HepG2 (cell line): ENCODE measurements around the gene IP6K3. TPM values are rescaled to one million over a fixed set of nuclear protein-coding genes. Genes with fewer than 3 reads are reported as not detected.

ENCODE experiments used
- AHR ChIP-seq: IDR thresholded peaks from 2 replicates; pipeline ENCODE4 v1.6.1; 2018; ENCODE audit warnings: missing genetic modification reagents, missing compliant biosample characterization
- HCFC1 ChIP-seq: fragments of 150-350 bp; IDR thresholded peaks from 2 replicates; pipeline ENCODE4 v1.6.1; 2014; ENCODE audit warnings: low read depth, low read length
- KDM4B ChIP-seq: sonication (generic); formaldehyde crosslinking; IDR thresholded peaks from 2 replicates; pipeline ENCODE4 v1.4.0; 2020; ENCODE audit warnings: missing genetic modification reagents
- MTF1 ChIP-seq: sonication (generic); formaldehyde crosslinking; IDR thresholded peaks from 2 replicates; pipeline ENCODE4 v1.5.0; 2020; ENCODE audit warnings: missing genetic modification reagents
- MXD4 ChIP-seq: IDR thresholded peaks from 2 replicates; pipeline ENCODE4 v1.6.1; 2016; ENCODE audit warnings: mild to moderate bottlenecking, missing biosample characterization, missing genetic modification reagents
- NCOA2 ChIP-seq: sonication (generic); formaldehyde crosslinking; IDR thresholded peaks from 2 replicates; pipeline ENCODE4 v1.8.0; 2022; ENCODE audit warnings: inconsistent platforms
- NFE2L2 ChIP-seq: fragments of 150-350 bp; IDR thresholded peaks from 2 replicates; pipeline ENCODE4 v1.6.1; 2014; ENCODE audit warnings: low read length
- NFKBIZ ChIP-seq: IDR thresholded peaks from 2 replicates; pipeline ENCODE4 v1.6.1; 2018; ENCODE audit warnings: missing genetic modification reagents, missing compliant biosample characterization
- RBM22 ChIP-seq: fragments of 200-400 bp; formaldehyde crosslinking; optimal IDR thresholded peaks from 2 replicates; pipeline ENCODE3; 2017; ENCODE audit warnings: mild to moderate bottlenecking, low read length, moderate library complexity
- SP1 ChIP-seq, 2 experiments: fragments of 450-650 bp in 1 of 2; sonication (generic) in 1 of 2; formaldehyde crosslinking in 1 of 2; IDR thresholded peaks; 2 replicates each; pipeline versions ENCODE4 v1.4.0 to v1.6.1; 2016 to 2020; ENCODE audit warnings: missing genetic modification reagents in 1 of 2
- TBX2 ChIP-seq: sonication (generic); formaldehyde crosslinking; IDR thresholded peaks from 2 replicates; pipeline ENCODE4 v1.5.0; 2020; ENCODE audit warnings: missing genetic modification reagents, mild to moderate bottlenecking, borderline replicate concordance
- TRIM24 ChIP-seq: sonication (generic); formaldehyde crosslinking; IDR thresholded peaks from 2 replicates; pipeline ENCODE4 v1.8.0; 2022; ENCODE audit warnings: mild to moderate bottlenecking, missing genetic modification reagents
- ZC3H13 ChIP-seq: sonication (generic); formaldehyde crosslinking; IDR thresholded peaks from 2 replicates; pipeline ENCODE4 v1.8.1; 2023; ENCODE audit warnings: mild to moderate bottlenecking, missing genetic modification reagents, moderate library complexity
- ZFAT ChIP-seq: sonication (generic); formaldehyde crosslinking; conservative IDR thresholded peaks from 2 replicates; pipeline ENCODE4 v1.8.1; 2023; ENCODE audit warnings: missing genetic modification reagents, inconsistent platforms
- ZFP37 ChIP-seq: sonication (generic); formaldehyde crosslinking; IDR thresholded peaks from 2 replicates; pipeline ENCODE4 v1.4.0; 2020; ENCODE audit warnings: missing genetic modification reagents, borderline replicate concordance
- ZNF30 ChIP-seq: sonication (generic); formaldehyde crosslinking; IDR thresholded peaks from 2 replicates; pipeline ENCODE4 v1.5.0; 2020; ENCODE audit warnings: mild to moderate bottlenecking, missing genetic modification reagents
- ZNF558 ChIP-seq: sonication (generic); formaldehyde crosslinking; IDR thresholded peaks from 2 replicates; pipeline ENCODE4 v1.9.0; 2022; ENCODE audit warnings: mild to moderate bottlenecking, missing genetic modification reagents, borderline replicate concordance
- ZNF878 ChIP-seq: sonication (generic); formaldehyde crosslinking; IDR thresholded peaks from 2 replicates; pipeline ENCODE4 v1.8.1; 2023; ENCODE audit warnings: mild to moderate bottlenecking, missing genetic modification reagents, moderate library complexity
- ZNF879 ChIP-seq: sonication (generic); formaldehyde crosslinking; IDR thresholded peaks from 2 replicates; pipeline ENCODE4 v1.8.1; 2023; ENCODE audit warnings: missing genetic modification reagents
- ZSCAN20 ChIP-seq: sonication (generic); formaldehyde crosslinking; IDR thresholded peaks from 2 replicates; pipeline ENCODE4 v1.4.0; 2020; ENCODE audit warnings: missing genetic modification reagents, mild to moderate bottlenecking, borderline replicate concordance
- polyA plus RNA-seq, 8 experiments: library from polyadenylated mRNA; depleted of rRNA in 3 of 8; stranded (reverse) in 7 of 8; unstranded in 1 of 8; fragments of >200 nt; fragmentation: Illumina TruSeq in 4 of 8; extraction: Trizol in 4 of 8; gene quantifications; 2 replicates each; pipeline versions ENCODE4 v1.2.1 to v1.2.3, GENCODE V29; 2011 to 2016; ENCODE audit warnings: low read depth in 4 of 8, missing spikeins in 1 of 8, mixed read lengths in 1 of 8; ENCODE audit not compliant: insufficient read depth in 1 of 8
- total RNA-seq, 5 experiments: library from RNA; depleted of rRNA; stranded (reverse); fragments of >200 nt; fragmentation: Illumina TruSeq; extraction: Trizol; gene quantifications; 2 replicates each; pipeline ENCODE4 v1.2.3, GENCODE V29; 2016; ENCODE audit warnings: low read depth in 1 of 5
- TF ChIP-seq, protein P1 (sequence below): sonication (generic); formaldehyde crosslinking; conservative IDR thresholded peaks from 2 replicates; pipeline ENCODE4 v1.8.0; 2022; ENCODE audit warnings: missing genetic modification reagents
- TF ChIP-seq, protein P2 (sequence below): sonication (generic); formaldehyde crosslinking; IDR thresholded peaks from 2 replicates; pipeline ENCODE4 v1.5.1; 2020; ENCODE audit warnings: missing genetic modification reagents, mild to moderate bottlenecking, borderline replicate concordance
- TF ChIP-seq, protein P3 (sequence below): sonication (generic); formaldehyde crosslinking; IDR thresholded peaks from 2 replicates; pipeline ENCODE4 v1.5.0; 2020; ENCODE audit warnings: mild to moderate bottlenecking, missing genetic modification reagents, moderate library complexity
- TF ChIP-seq, protein P4 (sequence below): sonication (generic); formaldehyde crosslinking; IDR thresholded peaks from 2 replicates; pipeline ENCODE4 v1.9.0; 2021; ENCODE audit warnings: missing genetic modification reagents, mild to moderate bottlenecking, borderline replicate concordance

Gene IP6K3
- total and polyA plus RNA-seq, 2 of the 13 experiments (the other 11 are each of a cell fraction or from before 2014, with no cell fraction given): 0.11 to 0.18 TPM

DNA sequence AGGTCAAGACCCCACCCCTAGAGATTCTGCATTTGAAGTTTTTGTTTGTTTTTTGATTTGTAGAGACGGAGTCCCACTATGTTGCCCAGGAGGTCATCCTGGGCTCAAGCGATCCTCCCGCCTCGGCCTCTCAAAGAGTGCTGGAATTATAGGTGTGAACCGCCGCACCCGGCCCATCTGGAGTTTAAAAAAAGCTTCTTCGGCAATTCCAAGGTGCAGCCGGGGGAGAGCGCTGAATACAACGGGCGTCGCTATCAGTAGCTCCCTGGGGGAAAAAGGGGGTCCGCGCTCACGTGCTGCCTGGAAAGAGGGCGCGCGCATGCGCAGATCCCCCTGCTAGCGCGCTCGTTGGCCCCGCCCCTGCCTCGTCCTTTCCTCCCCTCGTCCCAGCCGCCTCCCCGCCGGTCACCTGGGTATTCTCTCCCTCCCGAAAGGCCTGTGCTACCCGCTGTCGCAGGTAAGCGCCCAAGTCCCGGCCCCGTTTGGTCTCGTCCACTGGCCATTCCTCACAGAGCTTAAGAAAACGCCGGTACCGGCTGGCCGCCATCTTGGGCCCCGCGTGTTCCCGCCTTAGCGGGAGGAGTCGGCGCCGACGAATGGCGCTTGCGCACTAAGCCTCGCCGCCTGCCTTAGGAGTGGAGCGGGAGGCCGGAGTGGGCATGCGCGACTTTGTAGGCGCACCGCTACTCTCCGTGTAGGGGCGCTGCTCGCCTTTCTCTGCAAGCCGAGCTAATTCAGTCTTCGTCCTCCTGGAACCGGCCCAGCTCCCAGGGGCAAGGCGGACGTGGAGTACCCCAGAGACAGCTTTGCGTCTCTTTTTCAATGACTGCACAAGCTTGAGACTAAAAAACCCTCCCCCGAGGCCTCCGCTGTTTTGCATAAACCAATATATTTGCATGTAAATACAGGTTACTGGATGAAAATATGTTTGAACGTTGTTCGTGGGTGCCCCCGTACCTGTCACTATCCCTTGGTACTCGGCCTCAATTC lies 35.3 kb downstream of the IP6K3 start, which contains the start of gene UQCC2 (continued):
- TF ChIP-seq, protein P1, sequence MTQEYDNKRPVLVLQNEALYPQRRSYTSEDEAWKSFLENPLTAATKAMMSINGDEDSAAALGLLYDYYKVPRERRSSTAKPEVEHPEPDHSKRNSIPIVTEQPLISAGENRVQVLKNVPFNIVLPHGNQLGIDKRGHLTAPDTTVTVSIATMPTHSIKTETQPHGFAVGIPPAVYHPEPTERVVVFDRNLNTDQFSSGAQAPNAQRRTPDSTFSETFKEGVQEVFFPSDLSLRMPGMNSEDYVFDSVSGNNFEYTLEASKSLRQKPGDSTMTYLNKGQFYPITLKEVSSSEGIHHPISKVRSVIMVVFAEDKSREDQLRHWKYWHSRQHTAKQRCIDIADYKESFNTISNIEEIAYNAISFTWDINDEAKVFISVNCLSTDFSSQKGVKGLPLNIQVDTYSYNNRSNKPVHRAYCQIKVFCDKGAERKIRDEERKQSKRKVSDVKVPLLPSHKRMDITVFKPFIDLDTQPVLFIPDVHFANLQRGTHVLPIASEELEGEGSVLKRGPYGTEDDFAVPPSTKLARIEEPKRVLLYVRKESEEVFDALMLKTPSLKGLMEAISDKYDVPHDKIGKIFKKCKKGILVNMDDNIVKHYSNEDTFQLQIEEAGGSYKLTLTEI (CRISPR knock-in tag): no peak
- TF ChIP-seq, protein P2, sequence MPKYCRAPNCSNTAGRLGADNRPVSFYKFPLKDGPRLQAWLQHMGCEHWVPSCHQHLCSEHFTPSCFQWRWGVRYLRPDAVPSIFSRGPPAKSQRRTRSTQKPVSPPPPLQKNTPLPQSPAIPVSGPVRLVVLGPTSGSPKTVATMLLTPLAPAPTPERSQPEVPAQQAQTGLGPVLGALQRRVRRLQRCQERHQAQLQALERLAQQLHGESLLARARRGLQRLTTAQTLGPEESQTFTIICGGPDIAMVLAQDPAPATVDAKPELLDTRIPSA: no peak; the same call in 1 of the 2 replicates
- TF ChIP-seq ZNF878 (CRISPR knock-in tag) (0 out of 2 replicates have a peak, but pooled peaks have one; percentile 84), NFKBIZ (CRISPR knock-in tag) (no peak), SP1 (IDR thresholded peaks at IDR 0.05) (no peak), SP1 (CRISPR knock-in tag; IDR thresholded peaks at IDR 0.05) (peak; percentile 28; the same call in 1 of the 2 replicates), NFE2L2 (no peak), ZC3H13 (CRISPR knock-in tag) (peak; percentile 85; the same call in 1 of the 2 replicates), ZSCAN20 (peak; percentile 89), NCOA2 (peak; percentile 66), RBM22 (no peak), ZNF879 (CRISPR knock-in tag) (peak; percentile 98), MXD4 (CRISPR knock-in tag) (peak; percentile 83), AHR (CRISPR knock-in tag) (peak; percentile 91), HCFC1 (peak; percentile 21; the same call in 1 of the 2 replicates), TBX2 (CRISPR knock-in tag) (peak; percentile 95), ZNF558 (CRISPR knock-in tag) (peak; percentile 99), KDM4B (CRISPR knock-in tag) (no peak), ZNF30 (CRISPR knock-in tag) (no peak), ZFP37 (CRISPR knock-in tag) (peak; percentile 79; the same call in 1 of the 2 replicates), TRIM24 (CRISPR knock-in tag) (no peak), ZFAT (CRISPR knock-in tag) (peak; percentile 80), MTF1 (no peak)
- TF ChIP-seq, protein P3, sequence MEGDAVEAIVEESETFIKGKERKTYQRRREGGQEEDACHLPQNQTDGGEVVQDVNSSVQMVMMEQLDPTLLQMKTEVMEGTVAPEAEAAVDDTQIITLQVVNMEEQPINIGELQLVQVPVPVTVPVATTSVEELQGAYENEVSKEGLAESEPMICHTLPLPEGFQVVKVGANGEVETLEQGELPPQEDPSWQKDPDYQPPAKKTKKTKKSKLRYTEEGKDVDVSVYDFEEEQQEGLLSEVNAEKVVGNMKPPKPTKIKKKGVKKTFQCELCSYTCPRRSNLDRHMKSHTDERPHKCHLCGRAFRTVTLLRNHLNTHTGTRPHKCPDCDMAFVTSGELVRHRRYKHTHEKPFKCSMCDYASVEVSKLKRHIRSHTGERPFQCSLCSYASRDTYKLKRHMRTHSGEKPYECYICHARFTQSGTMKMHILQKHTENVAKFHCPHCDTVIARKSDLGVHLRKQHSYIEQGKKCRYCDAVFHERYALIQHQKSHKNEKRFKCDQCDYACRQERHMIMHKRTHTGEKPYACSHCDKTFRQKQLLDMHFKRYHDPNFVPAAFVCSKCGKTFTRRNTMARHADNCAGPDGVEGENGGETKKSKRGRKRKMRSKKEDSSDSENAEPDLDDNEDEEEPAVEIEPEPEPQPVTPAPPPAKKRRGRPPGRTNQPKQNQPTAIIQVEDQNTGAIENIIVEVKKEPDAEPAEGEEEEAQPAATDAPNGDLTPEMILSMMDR (CRISPR knock-in tag): peak; percentile 98
- TF ChIP-seq, protein P4, sequence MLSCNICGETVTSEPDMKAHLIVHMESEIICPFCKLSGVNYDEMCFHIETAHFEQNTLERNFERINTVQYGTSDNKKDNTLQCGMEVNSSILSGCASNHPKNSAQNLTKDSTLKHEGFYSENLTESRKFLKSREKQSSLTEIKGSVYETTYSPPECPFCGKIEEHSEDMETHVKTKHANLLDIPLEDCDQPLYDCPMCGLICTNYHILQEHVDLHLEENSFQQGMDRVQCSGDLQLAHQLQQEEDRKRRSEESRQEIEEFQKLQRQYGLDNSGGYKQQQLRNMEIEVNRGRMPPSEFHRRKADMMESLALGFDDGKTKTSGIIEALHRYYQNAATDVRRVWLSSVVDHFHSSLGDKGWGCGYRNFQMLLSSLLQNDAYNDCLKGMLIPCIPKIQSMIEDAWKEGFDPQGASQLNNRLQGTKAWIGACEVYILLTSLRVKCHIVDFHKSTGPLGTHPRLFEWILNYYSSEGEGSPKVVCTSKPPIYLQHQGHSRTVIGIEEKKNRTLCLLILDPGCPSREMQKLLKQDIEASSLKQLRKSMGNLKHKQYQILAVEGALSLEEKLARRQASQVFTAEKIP: no peak
